ENCODE measurements around the gene CHURC1. TPM values are rescaled to one million over a fixed set of nuclear protein-coding genes. Genes with fewer than 3 reads are reported as not detected.

The CHURC1 gene
- total RNA-seq, result 42.1 TPM

DNA sequence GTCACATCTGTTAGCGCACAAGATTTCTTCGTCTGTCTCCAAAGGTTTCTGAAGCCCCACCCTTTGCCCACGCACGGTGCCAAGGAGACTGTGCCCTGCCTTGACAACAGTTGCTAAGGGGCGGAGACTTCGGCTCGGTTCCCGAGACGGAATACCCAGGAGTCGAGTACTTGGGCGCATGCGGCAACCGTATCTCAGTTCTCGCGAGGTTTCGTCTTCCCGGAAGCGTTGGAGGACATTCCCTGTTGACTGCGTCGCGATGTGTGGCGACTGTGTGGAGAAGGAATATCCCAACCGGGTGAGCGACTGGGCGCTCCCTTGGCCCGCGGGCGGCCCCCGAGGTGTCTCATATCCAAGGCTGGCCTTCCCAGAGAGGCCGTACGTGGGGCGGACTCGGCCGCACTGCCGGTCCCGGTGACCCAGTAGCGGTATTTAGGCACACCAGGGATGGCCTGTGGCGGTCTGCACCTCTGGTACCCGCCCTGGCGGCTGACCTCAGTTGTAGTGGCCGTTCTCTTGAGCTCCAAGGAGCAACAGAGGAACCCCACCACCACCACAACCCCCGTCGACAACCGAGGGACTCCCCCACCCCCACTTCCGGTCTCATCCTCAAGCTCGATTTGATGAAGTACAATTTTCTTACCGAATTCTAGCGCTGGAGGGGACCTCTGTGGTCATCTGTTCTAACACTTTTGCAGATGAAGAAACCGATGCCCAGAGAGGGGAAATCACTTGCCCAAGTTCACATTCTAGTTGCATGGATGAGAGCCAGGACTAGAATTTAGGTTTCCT lies at the start of gene CHURC1:
CHURC1 (plus strand) TSS at position 219 of the 792 bp plus-strand sequence; CDS start at position 260, 41 bp downstream.
- DNase-seq, result peak; percentile 98

DNA sequence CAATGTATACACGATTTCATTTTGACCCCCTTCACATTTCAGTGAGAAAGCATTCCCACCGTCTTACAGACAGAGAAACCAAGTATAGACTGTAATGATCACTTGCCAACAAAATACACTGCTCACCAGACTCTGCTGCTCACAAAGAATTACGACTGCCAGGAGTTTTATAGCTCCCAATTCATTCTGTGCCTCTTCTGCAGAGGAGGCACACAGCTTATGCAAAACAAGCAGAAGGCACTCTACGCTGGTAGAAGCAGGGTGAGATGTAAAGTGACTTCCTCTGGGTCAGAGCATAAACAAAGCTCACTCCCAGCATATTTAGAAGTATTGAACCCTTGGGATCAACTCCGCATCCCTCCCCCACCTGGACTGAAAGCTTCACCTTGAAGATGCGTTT lies 49.1 kb upstream of the CHURC1 start:
- DNase-seq, result no peak

GRCh38 chr14:64865992-64866391 lies 48.3 kb upstream of the CHURC1 start:
- no peak for DNase-seq

DNA sequence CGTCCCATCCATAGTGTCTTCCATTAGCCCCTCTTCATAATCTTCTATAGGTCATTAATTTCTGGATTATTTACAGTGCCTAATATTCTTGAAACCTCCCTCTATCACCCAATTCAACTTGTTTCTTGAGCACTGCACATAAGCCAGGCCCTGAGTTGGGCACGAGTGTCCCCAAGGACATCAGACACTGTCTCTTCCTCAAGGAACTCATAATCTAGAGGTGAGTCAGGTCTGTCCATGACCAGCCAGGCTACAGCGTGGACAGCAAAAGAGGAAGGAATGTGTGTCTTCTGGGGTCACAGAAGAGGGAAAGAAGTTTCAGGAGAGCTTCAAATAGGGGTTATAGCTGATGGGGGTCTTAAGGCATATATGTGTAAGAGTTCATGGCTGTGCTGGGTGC lies 47.1 kb upstream of the CHURC1 start:
- no peak for DNase-seq

- no peak for DNase-seq
These were observed 45.9 kb upstream of the CHURC1 start for GRCh38 chr14:64868379-64868778.

DNA sequence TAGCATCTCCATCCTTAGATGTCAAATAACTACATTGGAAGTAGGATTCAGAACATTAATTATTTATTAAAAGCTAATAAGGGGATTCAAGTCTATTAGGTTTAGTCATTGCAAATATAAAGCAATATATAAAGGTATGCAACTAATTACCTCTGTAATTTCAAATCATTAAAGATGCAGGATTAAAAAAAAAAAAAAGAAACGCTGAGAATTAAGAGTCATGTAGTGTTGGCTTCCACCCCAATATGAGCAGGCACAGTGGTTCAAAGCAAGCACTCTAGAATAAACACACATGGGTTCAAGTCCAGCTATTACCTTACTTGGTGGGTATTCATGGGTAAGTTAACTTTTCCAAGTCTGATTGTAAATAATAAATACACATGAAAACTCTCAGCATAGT lies 45.4 kb upstream of the CHURC1 start:
- no peak for DNase-seq

DNA sequence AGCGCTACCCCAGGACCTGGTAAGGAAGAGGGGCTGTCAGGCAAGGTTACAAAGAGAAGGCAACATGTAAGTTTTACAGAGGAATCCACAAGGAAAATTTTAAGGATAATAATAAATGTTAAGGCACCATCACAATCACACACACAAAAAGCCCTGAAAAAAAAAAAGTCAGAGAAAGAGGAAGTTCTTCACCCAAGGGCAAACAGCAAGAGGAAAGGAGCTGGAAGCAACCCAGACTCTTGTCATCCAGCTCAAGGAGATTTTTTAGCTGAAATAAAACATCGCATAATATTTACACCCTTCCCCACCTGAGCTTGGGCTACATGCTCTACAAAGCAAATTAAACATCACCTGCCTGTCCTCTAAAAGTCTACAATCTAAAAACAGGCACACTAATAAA lies 44.1 kb upstream of the CHURC1 start:
- DNase-seq, result no peak

- DNase-seq, result no peak
These were observed 42.9 kb upstream of the CHURC1 start for GRCh38 chr14:64871344-64871743.

- DNase-seq, result no peak
These were observed 40.6 kb upstream of the CHURC1 start for GRCh38 chr14:64873506-64874219.

DNA sequence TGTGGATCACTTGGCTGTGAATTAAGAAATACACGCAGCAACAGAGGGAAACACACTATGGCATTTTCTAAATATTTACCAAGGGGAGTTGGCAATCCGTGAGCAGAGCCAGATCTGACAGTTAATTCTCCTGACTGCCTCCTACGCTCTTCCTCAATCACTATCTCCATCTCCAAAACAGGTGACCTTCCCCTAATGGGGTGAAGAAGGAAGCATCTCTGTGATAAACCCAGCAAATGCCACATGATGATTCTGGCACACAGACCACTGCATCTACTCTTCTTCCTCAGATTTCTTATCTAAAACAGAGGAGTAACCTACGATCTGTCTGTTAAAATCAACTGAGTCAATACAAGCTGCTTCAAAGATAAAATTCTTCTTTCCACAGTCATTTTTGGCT lies 38.9 kb upstream of the CHURC1 start:
- no peak for DNase-seq

GRCh38 chr14:64877846-64878245 lies 36.4 kb upstream of the CHURC1 start:
- no peak for DNase-seq

GRCh38 chr14:64878837-64879634 lies 35.2 kb upstream of the CHURC1 start:
- DNase-seq, result no peak

GRCh38 chr14:64879635-64880220 lies 34.5 kb upstream of the CHURC1 start, which contains the start of gene SPTB:
Gene SPTB (minus strand): TSS chr14:64879907. CDS start chr14:64823094, 56,813 bp downstream.
- DNase-seq, result no peak

DNA sequence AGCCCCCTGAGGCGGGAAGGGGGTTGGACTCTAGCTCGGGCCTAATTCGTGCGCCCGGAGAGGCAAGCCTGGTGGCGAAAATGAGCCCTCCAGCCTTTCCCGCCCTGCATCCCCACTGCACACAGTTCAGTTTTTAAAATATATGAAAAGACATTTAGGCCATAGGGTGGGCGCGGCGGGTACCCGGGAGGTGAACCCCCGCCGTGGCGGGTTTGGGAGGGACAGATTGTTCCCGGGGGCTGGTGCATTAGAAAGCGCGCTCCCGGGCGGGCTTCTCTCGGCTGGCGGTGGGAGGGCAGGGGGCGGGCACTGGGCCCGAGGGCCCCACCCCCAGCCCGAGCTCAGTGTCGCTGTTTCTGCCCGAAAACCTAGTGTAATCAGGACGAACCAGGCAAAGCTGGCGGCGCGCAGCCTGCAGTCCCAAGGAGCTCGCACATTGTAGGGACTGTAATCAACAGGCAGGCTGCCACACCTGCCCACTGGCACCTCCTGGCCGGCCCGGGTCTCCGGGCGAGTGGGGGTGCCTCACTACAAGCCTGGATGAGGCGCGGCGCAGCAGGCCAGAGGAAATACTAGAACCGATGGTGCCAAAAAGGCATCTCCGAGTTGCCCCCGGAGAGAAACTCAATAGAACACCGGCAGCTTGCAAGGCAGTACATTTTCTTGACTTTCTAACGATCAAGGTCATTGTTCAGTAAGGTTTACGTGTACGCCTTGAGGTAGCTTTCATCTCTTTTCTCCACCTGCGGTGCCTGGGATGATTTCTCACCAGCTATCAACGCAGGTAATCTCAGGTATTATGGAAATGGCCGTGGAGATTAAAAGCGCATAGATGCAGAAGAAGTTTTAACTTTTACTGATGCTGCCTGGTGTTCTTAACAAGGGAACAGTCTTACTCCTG lies 33.8 kb upstream of the CHURC1 start:
- DNase-seq, result no peak

DNA sequence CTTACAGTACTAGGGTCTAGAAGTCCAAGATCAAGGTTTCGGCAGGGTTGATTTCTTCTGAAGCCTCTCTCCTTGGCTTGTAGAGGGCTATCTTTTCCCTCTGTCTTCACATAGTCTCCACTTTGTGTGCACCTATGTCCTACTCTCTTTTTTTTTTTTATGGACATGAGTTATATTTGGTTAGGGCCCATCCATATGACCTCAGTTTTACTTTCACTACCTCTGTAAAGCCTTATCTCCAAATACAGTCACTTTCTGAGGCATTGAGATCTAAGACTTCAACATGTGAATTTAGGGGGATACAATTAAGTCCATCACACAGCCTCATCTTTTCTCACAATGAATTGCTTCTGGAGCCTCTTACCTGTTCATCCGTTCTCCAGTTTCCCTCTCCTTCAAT lies 28.7 kb upstream of the CHURC1 start:
- DNase-seq, result no peak

DNA sequence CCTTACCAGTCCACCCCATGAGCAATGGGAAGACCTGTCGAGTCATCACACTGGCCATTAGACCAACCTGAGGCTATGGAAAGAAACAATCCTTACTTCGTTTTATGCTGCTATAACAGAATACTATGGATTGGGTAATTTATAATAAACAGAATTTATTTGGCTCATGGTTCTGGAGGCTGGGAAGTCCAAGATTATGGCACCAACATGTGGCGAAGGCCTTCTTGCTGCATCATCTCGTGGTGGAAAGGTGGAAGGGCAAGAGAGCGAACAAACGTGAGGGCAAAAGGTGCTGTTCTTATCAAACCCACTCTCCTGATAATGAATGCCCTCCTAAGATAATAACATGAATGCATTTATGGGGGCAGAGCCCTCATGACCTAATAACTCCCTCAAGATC lies 24.9 kb upstream of the CHURC1 start:
- no peak for DNase-seq

DNA sequence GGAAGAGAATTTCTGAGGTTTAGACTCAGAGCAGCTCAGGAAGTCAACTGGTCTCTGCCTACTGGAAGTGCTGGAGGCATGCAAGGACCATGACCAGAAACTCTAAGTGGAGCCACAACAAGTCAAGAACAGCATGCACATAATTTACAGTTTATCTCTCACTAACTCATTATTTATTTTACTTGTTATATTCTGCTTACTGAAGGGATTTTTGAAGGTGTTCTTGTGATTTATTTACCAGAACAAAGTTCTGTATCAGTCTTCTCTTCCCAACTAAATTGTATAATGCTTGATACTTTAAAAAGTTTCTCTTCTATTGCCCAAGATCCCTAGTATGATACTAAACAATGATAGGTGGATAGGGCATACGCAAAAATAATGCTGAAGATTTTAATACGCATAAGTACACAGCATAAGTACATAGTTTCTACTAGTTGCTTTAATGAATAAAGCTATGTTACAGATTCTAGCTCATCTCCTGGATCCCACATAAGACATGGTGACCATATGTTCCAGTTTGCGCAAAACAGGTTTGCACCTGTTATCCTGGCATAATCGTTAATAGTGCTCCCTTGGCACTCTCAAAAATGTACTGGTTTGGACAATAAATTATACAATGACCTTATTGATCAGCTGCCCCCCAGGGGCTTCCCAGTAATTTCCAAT lies 22.9 kb upstream of the CHURC1 start:
- DNase-seq, result no peak

DNA sequence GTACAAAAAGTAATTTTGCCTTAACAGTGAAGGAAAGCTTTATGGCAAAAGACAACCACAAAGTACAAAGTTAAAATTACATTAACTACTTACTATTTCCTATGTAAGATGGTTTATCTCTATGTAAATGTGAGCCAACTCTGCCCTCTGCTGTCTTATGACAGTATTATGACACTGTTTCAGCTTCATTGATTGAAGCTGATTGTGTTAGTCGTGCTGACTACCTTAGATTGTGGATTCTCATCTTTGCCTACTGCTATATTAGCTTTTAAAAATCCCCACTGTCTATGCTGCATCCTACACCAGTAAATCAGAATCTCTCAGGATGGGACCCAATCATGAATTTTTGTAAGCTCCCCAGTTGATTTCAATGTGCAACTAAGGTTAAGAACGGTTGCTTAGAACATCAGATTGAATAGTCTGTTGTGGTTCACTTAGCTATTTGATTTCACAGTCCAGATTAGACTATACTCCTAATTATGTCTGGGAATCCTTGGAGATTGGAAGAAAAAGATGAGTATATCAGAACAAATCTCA lies 22.3 kb upstream of the CHURC1 start:
- DNase-seq, result peak; percentile 61

DNA sequence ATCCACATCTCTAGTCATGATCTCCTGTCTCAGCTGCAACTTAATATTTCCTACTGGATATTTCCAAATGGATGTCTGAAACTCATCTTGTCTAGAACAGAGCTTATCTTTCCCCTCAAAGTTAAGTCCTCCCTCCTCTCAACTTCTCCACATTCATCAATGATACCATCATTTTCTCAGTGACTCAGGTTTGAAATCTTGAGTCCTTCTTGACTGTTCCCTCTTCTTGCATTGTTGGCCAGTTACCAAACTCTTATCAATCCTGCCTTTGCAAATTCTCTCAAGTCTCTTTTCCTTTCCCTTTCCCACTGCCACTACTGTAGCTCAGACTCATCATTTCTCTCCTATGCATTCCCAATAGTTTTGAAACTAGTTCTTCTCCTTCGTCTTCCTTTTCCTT lies 14.3 kb upstream of the CHURC1 start:
- no peak for DNase-seq

DNA sequence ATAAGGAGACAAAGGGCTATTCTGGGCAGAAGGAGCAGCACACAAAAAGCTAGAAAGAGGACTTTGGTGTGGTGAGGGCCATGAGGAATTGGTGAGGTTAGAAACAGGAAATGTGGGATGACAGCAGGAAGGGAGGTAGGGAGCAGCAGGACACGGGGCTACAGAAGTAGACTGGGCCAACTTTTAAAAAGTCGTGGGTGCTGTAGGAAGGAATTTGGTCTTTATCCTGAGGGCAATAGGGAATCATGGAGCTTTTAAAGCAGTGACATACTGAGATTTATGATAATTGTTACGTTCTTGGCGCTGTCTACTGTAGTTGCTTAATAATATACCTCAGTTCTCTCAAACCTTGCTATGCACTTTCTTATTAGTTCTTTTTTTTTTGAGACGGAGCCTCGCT lies 8.2 kb upstream of the CHURC1 start:
- no peak for DNase-seq

All from skin of body (tissue), 2 donors.